ENCODE results near the gene ROCK1. TPM values are rescaled to one million over a fixed set of nuclear protein-coding genes. Genes with fewer than 3 reads are reported as not detected.

ROCK1 gene
- total RNA-seq, 1 donor from 2014 or later, result 67.0 TPM

GRCh38 chr18:21004726-21005125 is 106.9 kb downstream of the ROCK1 start:
- Histone ChIP-seq H3K36me3 (peaks cover 52% of the 10 kb centered on the region), H3K27me3 (no peaks in the 10 kb centered on the region), H3K4me1 (peaks cover 17% of the 10 kb centered on the region), H3K9me3 (no peaks in the 10 kb centered on the region), H3K27ac (peak overlapping the region; percentile 44), H3K4me3 (no peak overlapping the region)
- ATAC-seq (peak; percentile 79), DNase-seq (no peak)
- TF ChIP-seq, protein P1, sequence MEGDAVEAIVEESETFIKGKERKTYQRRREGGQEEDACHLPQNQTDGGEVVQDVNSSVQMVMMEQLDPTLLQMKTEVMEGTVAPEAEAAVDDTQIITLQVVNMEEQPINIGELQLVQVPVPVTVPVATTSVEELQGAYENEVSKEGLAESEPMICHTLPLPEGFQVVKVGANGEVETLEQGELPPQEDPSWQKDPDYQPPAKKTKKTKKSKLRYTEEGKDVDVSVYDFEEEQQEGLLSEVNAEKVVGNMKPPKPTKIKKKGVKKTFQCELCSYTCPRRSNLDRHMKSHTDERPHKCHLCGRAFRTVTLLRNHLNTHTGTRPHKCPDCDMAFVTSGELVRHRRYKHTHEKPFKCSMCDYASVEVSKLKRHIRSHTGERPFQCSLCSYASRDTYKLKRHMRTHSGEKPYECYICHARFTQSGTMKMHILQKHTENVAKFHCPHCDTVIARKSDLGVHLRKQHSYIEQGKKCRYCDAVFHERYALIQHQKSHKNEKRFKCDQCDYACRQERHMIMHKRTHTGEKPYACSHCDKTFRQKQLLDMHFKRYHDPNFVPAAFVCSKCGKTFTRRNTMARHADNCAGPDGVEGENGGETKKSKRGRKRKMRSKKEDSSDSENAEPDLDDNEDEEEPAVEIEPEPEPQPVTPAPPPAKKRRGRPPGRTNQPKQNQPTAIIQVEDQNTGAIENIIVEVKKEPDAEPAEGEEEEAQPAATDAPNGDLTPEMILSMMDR (IDR thresholded peaks at IDR 0.05), result no peak
- intact Hi-C loops (cut with DNase I), result no loop called here

DNA sequence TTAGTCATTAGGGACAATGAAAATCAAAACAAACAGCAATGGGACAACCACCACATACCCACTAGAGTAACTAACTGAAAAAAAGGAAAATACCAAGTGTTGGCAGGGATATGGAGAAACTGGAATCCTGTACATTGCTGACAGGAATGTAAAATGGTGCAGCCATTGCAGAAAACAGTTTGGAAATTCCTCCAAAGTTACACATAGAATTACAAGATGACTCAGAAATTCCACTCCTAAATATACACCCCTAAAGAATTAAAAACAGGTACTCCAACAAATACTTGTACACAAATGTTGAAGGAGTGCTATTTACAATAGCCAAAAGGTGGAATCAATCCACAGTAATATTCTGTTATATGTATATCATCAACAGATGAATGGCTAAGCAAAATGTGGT is 110.9 kb downstream of the ROCK1 start:
- ATAC-seq, result no peak
- no peak overlapping the region for H3K27ac ChIP-seq
- peaks cover 17% of the 10 kb centered on the region for H3K4me1 ChIP-seq
- H3K27me3 ChIP-seq, result no peaks in the 10 kb centered on the region
- intact Hi-C loops (cut with DNase I), result no loop called here
- TF ChIP-seq, protein P1 (IDR thresholded peaks at IDR 0.05), result no peak
- no peaks in the 10 kb centered on the region for H3K9me3 ChIP-seq
- no peak for DNase-seq
- H3K4me3 ChIP-seq, result no peak overlapping the region
- peaks cover 26% of the 10 kb centered on the region for H3K36me3 ChIP-seq

DNA sequence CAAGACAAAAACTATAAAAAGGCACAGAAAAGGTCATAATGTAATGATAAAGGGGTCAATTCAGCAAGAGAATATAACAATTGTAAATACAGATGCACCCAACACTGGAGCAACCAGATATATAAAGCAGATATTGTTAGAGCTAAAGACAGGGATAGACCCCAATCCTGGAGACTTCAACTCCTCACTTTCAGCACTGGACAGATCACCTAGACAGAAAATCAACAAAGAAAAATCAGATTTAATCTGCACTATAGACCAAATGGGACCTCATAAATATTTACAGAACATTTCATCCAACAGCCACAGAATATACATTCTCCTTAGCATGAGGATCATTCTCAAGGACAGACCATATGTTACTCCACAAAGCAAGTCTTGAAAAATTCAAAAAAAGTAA is 114.2 kb downstream of the ROCK1 start:
- intact Hi-C loops (cut with DNase I), result loop anchor here (10.0 kb wide), 1 partner anchor 107 kb away; no protein-coding TSS in a partner anchor
- Histone ChIP-seq H3K36me3 (peaks cover 22% of the 10 kb centered on the region), H3K4me3 (no peak overlapping the region), H3K27me3 (no peaks in the 10 kb centered on the region), H3K4me1 (no peaks in the 10 kb centered on the region), H3K27ac (no peak overlapping the region), H3K9me3 (no peaks in the 10 kb centered on the region)
- TF ChIP-seq, protein P1 (IDR thresholded peaks at IDR 0.05), result no peak
- ATAC-seq (no peak), DNase-seq (no peak)

- peaks cover 26% of the 10 kb centered on the region for H3K36me3 ChIP-seq
- ATAC-seq (no peak), DNase-seq (no peak)
- intact Hi-C loops (cut with DNase I), result loop anchor here (10.0 kb wide), 1 partner anchor 108 kb away; no protein-coding TSS in a partner anchor
- TF ChIP-seq, protein P1 (IDR thresholded peaks at IDR 0.05), result no peak
- no peak overlapping the region for H3K4me3 ChIP-seq
- no peak overlapping the region for H3K27ac ChIP-seq
- no peaks in the 10 kb centered on the region for H3K27me3 ChIP-seq
- no peaks in the 10 kb centered on the region for H3K9me3 ChIP-seq
- H3K4me1 ChIP-seq, result no peaks in the 10 kb centered on the region
Measured at GRCh38 chr18:20996418-20996817, 115.2 kb downstream of the ROCK1 start.

DNA sequence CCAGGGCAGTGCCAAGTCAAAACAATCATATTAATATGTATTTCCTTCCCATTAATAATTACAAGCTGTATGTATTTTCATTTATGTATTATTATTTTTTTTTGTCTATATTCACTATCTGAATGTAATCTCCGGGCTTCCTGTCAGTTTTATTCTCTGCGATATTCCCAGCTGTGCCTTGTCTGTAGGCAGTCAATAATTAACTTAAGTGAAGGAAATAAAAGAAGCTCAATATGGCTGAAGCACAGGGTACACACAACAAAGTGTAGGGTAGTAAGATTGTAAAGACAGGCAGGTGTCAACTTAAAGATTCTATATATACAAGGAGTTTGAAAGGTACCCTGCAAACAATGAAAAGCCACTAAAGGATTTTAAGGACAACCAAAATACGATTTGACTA is 122.9 kb downstream of the ROCK1 start:
- Histone ChIP-seq H3K27me3 (no peaks in the 10 kb centered on the region), H3K4me3 (no peak overlapping the region), H3K27ac (no peak overlapping the region), H3K4me1 (no peaks in the 10 kb centered on the region), H3K9me3 (no peaks in the 10 kb centered on the region), H3K36me3 (peaks cover 81% of the 10 kb centered on the region)
- TF ChIP-seq, protein P1 (IDR thresholded peaks at IDR 0.05), result no peak
- ATAC-seq (no peak), DNase-seq (no peak)
- intact Hi-C loops (cut with DNase I), result no loop called here

- Histone ChIP-seq H3K27me3 (no peaks in the 10 kb centered on the region), H3K9me3 (no peaks in the 10 kb centered on the region), H3K36me3 (peaks cover 65% of the 10 kb centered on the region), H3K4me3 (no peak overlapping the region), H3K27ac (no peak overlapping the region), H3K4me1 (no peaks in the 10 kb centered on the region)
- ATAC-seq (no peak), DNase-seq (no peak)
- TF ChIP-seq, protein P1 (IDR thresholded peaks at IDR 0.05), result no peak
- intact Hi-C loops (cut with DNase I), result no loop called here
Measured at GRCh38 chr18:20975077-20975476, 136.5 kb downstream of the ROCK1 start.

Measured in upper lobe of right lung (tissue), 1 donor.